Measurements from ENCODE around the gene TRAK2.

Gene TRAK2

GRCh38 chr2:201362396-201362795 lies 88.9 kb downstream of the TRAK2 start:
- DNase-seq (ENCODE audit: low spot score) = no peak

GRCh38 chr2:201361078-201361733 lies 90.1 kb downstream of the TRAK2 start:
- no peak for DNase-seq (ENCODE audit: low spot score)

GRCh38 chr2:201360256-201360655 lies 91.0 kb downstream of the TRAK2 start:
- no peak for DNase-seq (ENCODE audit: low spot score)

DNA sequence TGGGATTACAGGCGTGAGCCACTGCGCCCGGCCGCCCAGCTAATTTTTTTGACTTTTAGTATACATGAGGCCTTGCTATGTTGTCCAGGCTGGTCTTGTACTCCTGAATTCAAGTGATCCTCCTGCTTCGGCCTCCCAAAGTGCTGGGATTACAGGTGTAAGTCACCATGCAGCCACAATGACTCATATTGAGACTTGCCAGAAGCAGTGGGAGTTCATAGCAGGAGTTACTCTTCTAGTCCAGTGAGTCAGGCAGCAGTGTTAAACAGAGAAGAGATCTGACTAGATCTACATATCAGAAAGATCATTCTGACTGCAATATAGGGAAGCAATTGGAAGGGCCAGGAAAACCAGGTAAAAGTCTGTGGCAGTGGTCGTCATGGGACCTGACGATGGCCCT lies 92.6 kb downstream of the TRAK2 start:
- no peak for DNase-seq (ENCODE audit: low spot score)

GRCh38 chr2:201357221-201357620 lies 94.0 kb downstream of the TRAK2 start, which contains the start of gene FLACC1:
TSS of gene FLACC1 (minus strand) at chr2:201357345. CDS start at chr2:201351404, 5,941 bp downstream.
- DNase-seq (ENCODE audit: low spot score) = peak; percentile 22

DNA sequence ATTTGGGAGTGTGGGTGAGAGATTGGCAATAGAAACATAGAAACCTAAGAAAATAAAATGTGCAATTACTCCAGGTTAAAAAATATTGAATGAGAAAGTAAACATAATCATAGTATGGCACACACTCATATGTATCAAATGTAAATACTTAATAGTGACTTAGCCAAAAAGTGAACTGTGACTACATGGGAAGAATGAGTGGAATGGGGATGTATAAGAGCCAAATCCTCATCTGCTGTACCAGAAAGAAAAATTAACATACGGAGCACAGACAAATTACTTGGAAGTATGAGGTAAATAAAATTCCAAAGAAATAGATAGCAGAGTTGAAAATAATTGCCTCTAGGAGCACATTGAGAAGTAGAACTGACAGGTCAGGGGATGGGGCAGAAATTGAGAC lies 98.1 kb downstream of the TRAK2 start:
- no peak for DNase-seq (ENCODE audit: low spot score)

DNA sequence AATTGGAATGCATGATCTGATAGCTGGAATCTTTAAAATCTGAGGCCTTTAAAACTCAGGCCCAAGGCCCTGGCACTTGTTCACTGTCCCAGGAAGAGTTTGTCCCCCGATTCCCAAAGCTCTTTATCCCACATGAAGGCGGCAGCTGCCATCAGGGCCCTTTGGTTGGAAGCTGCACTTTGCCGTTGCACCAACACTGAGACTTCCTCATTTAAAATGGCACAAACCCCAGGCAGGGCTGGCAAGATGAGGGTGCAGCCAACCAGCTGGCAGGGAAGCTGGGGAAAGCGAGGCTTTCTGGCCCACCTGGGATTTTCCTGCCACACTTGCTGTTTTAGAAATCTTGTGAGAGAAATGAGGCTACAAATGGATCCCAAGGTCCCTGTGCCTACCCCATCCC lies 100.4 kb downstream of the TRAK2 start:
- no peak for DNase-seq (ENCODE audit: low spot score)

- DNase-seq (ENCODE audit: low spot score) = no peak
These were observed 101.7 kb downstream of the TRAK2 start for GRCh38 chr2:201349601-201350000.

GRCh38 chr2:201348758-201349157 lies 102.5 kb downstream of the TRAK2 start:
- DNase-seq (ENCODE audit: low spot score) = no peak

GRCh38 chr2:201347138-201347537 lies 104.1 kb downstream of the TRAK2 start:
- no peak for DNase-seq (ENCODE audit: low spot score)

DNA sequence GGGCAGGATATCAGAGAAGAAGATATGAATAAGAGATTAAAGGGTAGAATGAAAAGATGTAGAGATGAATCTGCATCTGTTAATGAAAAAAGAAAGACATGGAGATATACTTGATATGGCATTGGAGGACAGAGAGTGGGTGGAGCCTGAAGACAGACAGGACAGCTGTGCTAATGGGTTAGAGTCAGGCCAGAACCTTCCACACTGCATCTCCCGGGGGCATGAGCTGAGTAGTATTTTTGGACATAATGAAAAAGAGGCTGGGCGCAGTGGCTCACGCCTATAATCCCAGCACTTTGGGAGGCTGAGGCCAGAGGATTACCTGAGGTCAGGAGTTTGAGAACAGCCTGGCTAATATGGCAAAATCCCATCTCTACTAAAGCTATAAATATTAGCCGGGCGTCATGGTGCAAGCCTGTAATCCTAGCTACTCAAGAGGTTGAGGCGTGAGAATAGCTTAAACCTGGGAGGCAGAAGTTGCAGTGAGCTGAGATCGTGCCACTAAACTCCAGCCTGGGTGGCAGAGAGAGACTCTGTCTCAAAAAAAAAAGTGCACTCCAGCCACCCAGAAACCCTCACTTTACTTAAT lies 105.5 kb downstream of the TRAK2 start:
- no peak for DNase-seq (ENCODE audit: low spot score)

GRCh38 chr2:201344663-201345366 lies 106.4 kb downstream of the TRAK2 start:
- no peak for DNase-seq (ENCODE audit: low spot score)

GRCh38 chr2:201343559-201343958 lies 107.7 kb downstream of the TRAK2 start:
- DNase-seq (ENCODE audit: low spot score) = no peak

- no peak for DNase-seq (ENCODE audit: low spot score)
These were observed 108.3 kb downstream of the TRAK2 start for GRCh38 chr2:201342923-201343322.

GRCh38 chr2:201329409-201329808 lies 121.8 kb downstream of the TRAK2 start:
- no peak for DNase-seq (ENCODE audit: low spot score)

- no peak for DNase-seq (ENCODE audit: low spot score)
These were observed 123.6 kb downstream of the TRAK2 start for GRCh38 chr2:201327678-201328077.
